Heart left ventricle (tissue), 13 donors: Measurements from ENCODE around the gene GPBP1.

Source experiments
- CTCF ChIP-seq, 12 donors: fragments of 200-600 bp; sonication (generic) in 4 of 12; IDR thresholded peaks; one replicate each; pipeline versions ENCODE4 v1.5.0 to v1.8.0; 2018 to 2022; ENCODE audit warnings: antibody characterized with exemption in 12 of 12, mild to moderate bottlenecking in 5 of 12
- POLR2A ChIP-seq, 2 donors: fragments of 450-650 bp; IDR thresholded peaks; one replicate each; pipeline ENCODE4 v1.6.1; 2017; ENCODE audit warnings: antibody characterized with exemption in 2 of 2, mild to moderate bottlenecking in 2 of 2, moderate library complexity in 2 of 2
- donor health status: ischemic (EF 13 %, LVEDD 7.1; RV severe dilation, severe dysfunction).
- donor health status: DM: no; HTN: yes; CAD: no.
- donor health status: DM: no; HTN: no; CAD: no.
- donor health status: ischemic (EF 25% LVEDD 6.9; RV normal size, moderate dysfunction).
- donor health status: ischemic (EF 25% LVEDD 5.7; RV mildly dilated, moderate dysfunction).
- donor health status: ischemic (EF 35%, LVEDD 5.7; RV mildly dilated, moderate dysfunction).
- donor health status: nonischemic (EF 11% LVEDD 7.7; RV severe dilation, severe dysfunction).
- donor health status: DM: yes; HTN: yes; CAD: no.
- donor health status: PGD.
- donor health status: ischemic (EF 29% LVEDD 5.4; RV normal size, mild dysfunction).
- donor health status: nonischemic (EF 23%, LVEDD 6.1; RV moderate dilation, normal function).

- TF ChIP-seq POLR2A (IDR thresholded peaks at IDR 0.05) (no peak), CTCF (IDR thresholded peaks at IDR 0.05) (no peak)
Observed at GRCh38 chr5:57259704-57260103, 85.8 kb downstream of the GPBP1 start.
